ENCODE data around the gene IL1RAPL2.
"Not testable (repeated sequence)": the region's sequence is repeated elsewhere in the genome, so short reads cannot be mapped to it uniquely, and the experiment has no call there.

Gene IL1RAPL2

GRCh38 chrX:105636667-105637066, 1070.7 kb downstream of the IL1RAPL2 start:
- DNase-seq = no peak

- no peak for DNase-seq
Measured at GRCh38 chrX:105645667-105646357, 1079.8 kb downstream of the IL1RAPL2 start.

- no peak for DNase-seq
Measured at GRCh38 chrX:105646592-105647372, 1080.8 kb downstream of the IL1RAPL2 start.

- DNase-seq = no peak
Measured at GRCh38 chrX:105647749-105648148, 1081.8 kb downstream of the IL1RAPL2 start.

- DNase-seq = no peak
Measured at GRCh38 chrX:105648732-105649131, 1082.7 kb downstream of the IL1RAPL2 start.

GRCh38 chrX:105650577-105650976, 1084.6 kb downstream of the IL1RAPL2 start:
- no peak for DNase-seq

- no peak for DNase-seq
Measured at GRCh38 chrX:105650986-105651385, 1085.0 kb downstream of the IL1RAPL2 start.

- no peak for DNase-seq
Measured at GRCh38 chrX:105653891-105654290, 1087.9 kb downstream of the IL1RAPL2 start.

- DNase-seq = no peak
Measured at GRCh38 chrX:105658136-105658535, 1092.1 kb downstream of the IL1RAPL2 start.

GRCh38 chrX:105662248-105662647, 1096.2 kb downstream of the IL1RAPL2 start:
- DNase-seq = no peak

- DNase-seq = no peak
Measured at GRCh38 chrX:105664243-105664642, 1098.2 kb downstream of the IL1RAPL2 start.

GRCh38 chrX:105684288-105684687, 1118.3 kb downstream of the IL1RAPL2 start:
- DNase-seq = not testable (repeated sequence)

GRCh38 chrX:105694839-105695238, 1128.8 kb downstream of the IL1RAPL2 start:
- no peak for DNase-seq

GRCh38 chrX:105695451-105695850, 1129.5 kb downstream of the IL1RAPL2 start:
- no peak for DNase-seq

- no peak for DNase-seq
Measured at GRCh38 chrX:105696870-105697269, 1130.9 kb downstream of the IL1RAPL2 start.

GRCh38 chrX:105697984-105698781, 1132.2 kb downstream of the IL1RAPL2 start:
- DNase-seq = no peak

GRCh38 chrX:105700331-105700730, 1134.3 kb downstream of the IL1RAPL2 start:
- no peak for DNase-seq

GRCh38 chrX:105701310-105702052, 1135.5 kb downstream of the IL1RAPL2 start:
- DNase-seq = no peak

GRCh38 chrX:105703876-105704275, 1137.9 kb downstream of the IL1RAPL2 start:
- no peak for DNase-seq

GRCh38 chrX:105706041-105706440, 1140.0 kb downstream of the IL1RAPL2 start:
- no peak for DNase-seq

- DNase-seq = no peak
Measured at GRCh38 chrX:105711805-105712204, 1145.8 kb downstream of the IL1RAPL2 start.

- no peak for DNase-seq
Measured at GRCh38 chrX:105715746-105716145, 1149.7 kb downstream of the IL1RAPL2 start.

All from NCI-H1092 (cell line).